Endothelial cell of umbilical vein (primary cell): ENCODE measurements around the gene HECW1. TPM values are rescaled to one million over a fixed set of nuclear protein-coding genes. Genes with fewer than 3 reads are reported as not detected.

Experiments used
- BruUV-seq: library from RNA; stranded (reverse); fragments of 400-500 nt; replicated peaks from 2 replicates; lab custom pipeline; 2021; lab: Mats Ljungman, UMichigan
- CTCF ChIA-PET: fragments of 300-600, 350-600 bp; sonication (Branson Sonifier 250); formaldehyde crosslinking; loops from one replicate; lab custom pipeline; 2021; ENCODE audit warnings: antibody characterized with exemption, inconsistent platforms; lab: Charles Lee
- POLR2A ChIA-PET: fragments of 300-600, 350-600 bp; sonication (Branson Sonifier 250); formaldehyde crosslinking; loops from one replicate; lab custom pipeline; 2021; ENCODE audit warnings: antibody characterized with exemption, inconsistent platforms; lab: Charles Lee
- DNase-seq: peaks from one replicate; pipeline ENCODE4 v3.0.0-alpha.2; 2011; ENCODE audit warnings: low read depth, low spot score
- FAIRE-seq: peaks from 2 replicates; lab custom pipeline; 2011; peaks lifted over from hg19 to GRCh38; lab: Jason Lieb, UNC
- H2AFZ ChIP-seq: 2 replicates; pipeline ENCODE4 v1.6.0; 2012; ENCODE audit warnings: low read depth, low read length, control low read depth, inconsistent platforms
- H3K27ac ChIP-seq: 2 replicates; pipeline ENCODE4 v1.5.1; 2011; ENCODE audit warnings: low read depth, mild to moderate bottlenecking, control low read depth, low read length, moderate library complexity; ENCODE audit not compliant: insufficient read depth
- H3K27me3 ChIP-seq, 2 experiments: 2 replicates each; pipeline versions ENCODE4 v1.6.0 to v1.6.1; 2011; ENCODE audit warnings: low read length in 2 of 2, mixed read lengths in 1 of 2; ENCODE audit not compliant: control insufficient read depth in 2 of 2, insufficient read depth in 2 of 2
- H3K36me3 ChIP-seq, 2 experiments: 2 replicates in 1 of 2; 3 replicates in 1 of 2; pipeline ENCODE4 v1.5.1; 2011; ENCODE audit warnings: low read length in 2 of 2, mild to moderate bottlenecking in 1 of 2, moderate library complexity in 1 of 2; ENCODE audit not compliant: control insufficient read depth in 2 of 2, insufficient read depth in 2 of 2; ENCODE audit errors: extremely low read depth in 1 of 2
- H3K4me1 ChIP-seq: 3 replicates; pipeline ENCODE4 v1.5.1; 2011; ENCODE audit warnings: mild to moderate bottlenecking, low read length; ENCODE audit not compliant: control insufficient read depth, insufficient read depth; ENCODE audit errors: extremely low read depth
- H3K4me2 ChIP-seq: 2 replicates; pipeline ENCODE4 v1.6.1; 2011; ENCODE audit warnings: low read length, control low read depth, mixed read lengths; ENCODE audit not compliant: insufficient read depth
- H3K4me3 ChIP-seq, 3 experiments: fragments of 200-600 bp in 1 of 3; sonication (generic), shearing (Covaris generic) in 1 of 3; replicated peaks in 1 of 3; 2 replicates each; pipeline ENCODE4 v1.5.1; 2011 to 2016; ENCODE audit warnings: control low read depth in 3 of 3, low read length in 3 of 3, mild to moderate bottlenecking in 2 of 3, inconsistent platforms in 1 of 3, low read depth in 1 of 3, moderate library complexity in 1 of 3; ENCODE audit not compliant: insufficient read depth in 1 of 3
- H3K79me2 ChIP-seq: 2 replicates; pipeline ENCODE4 v1.6.0; 2012; ENCODE audit warnings: low read length, inconsistent platforms; ENCODE audit not compliant: control insufficient read depth, insufficient read depth
- H3K9ac ChIP-seq: replicated peaks from 2 replicates; pipeline ENCODE3; 2011; ENCODE audit warnings: low read length, control low read depth; ENCODE audit not compliant: insufficient read depth; ENCODE audit errors: extremely low read depth
- H3K9me1 ChIP-seq: replicated peaks from 3 replicates; pipeline ENCODE4 v1.6.0; 2011; ENCODE audit warnings: mild to moderate bottlenecking, low read length; ENCODE audit not compliant: control insufficient read depth, insufficient read depth; ENCODE audit errors: extremely low read depth
- H3K9me3 ChIP-seq: replicated peaks from 2 replicates; pipeline ENCODE4 v1.5.1; 2012; ENCODE audit warnings: low read length, inconsistent platforms; ENCODE audit not compliant: control insufficient read depth, insufficient read depth
- H4K20me1 ChIP-seq: replicated peaks from 2 replicates; pipeline ENCODE3; 2011; ENCODE audit warnings: mild to moderate bottlenecking, low read length; ENCODE audit not compliant: control insufficient read depth, insufficient read depth; ENCODE audit errors: extremely low read depth
- EZH2 ChIP-seq: IDR thresholded peaks from 2 replicates; pipeline ENCODE4 v1.6.1; 2012; ENCODE audit warnings: borderline replicate concordance, low read depth, mild to moderate bottlenecking, moderate library complexity, low read length, inconsistent platforms; ENCODE audit not compliant: severe bottlenecking
- FOS ChIP-seq: IDR thresholded peaks from 2 replicates; pipeline ENCODE4 v1.6.1; 2011; ENCODE audit warnings: mild to moderate bottlenecking, low read length, moderate library complexity, borderline replicate concordance; ENCODE audit not compliant: insufficient read depth
- GATA2 ChIP-seq: IDR thresholded peaks from 2 replicates; pipeline ENCODE4 v1.7.0; 2011; ENCODE audit warnings: low read depth, mild to moderate bottlenecking, moderate library complexity, mixed read lengths, low read length; ENCODE audit not compliant: insufficient read length, insufficient read depth
- JUN ChIP-seq: IDR thresholded peaks from 2 replicates; pipeline ENCODE4 v1.6.1; 2011; ENCODE audit warnings: borderline replicate concordance, low read depth; ENCODE audit not compliant: insufficient read length, insufficient read depth
- MAX ChIP-seq: IDR thresholded peaks from 2 replicates; pipeline ENCODE4 v1.6.1; 2011; ENCODE audit not compliant: insufficient read depth, insufficient read length
- MYC ChIP-seq: IDR thresholded peaks from one replicate; pipeline ENCODE4 v1.6.1; 2011; ENCODE audit warnings: mild to moderate bottlenecking, low read depth, low read length
- POLR2A ChIP-seq: IDR thresholded peaks from 2 replicates; pipeline ENCODE4 v1.6.1; 2012; ENCODE audit warnings: low read depth, mild to moderate bottlenecking, control low read depth, low read length
- POLR2AphosphoS5 ChIP-seq: IDR thresholded peaks from 2 replicates; pipeline ENCODE4 v1.6.1; 2012; ENCODE audit warnings: low read depth, mild to moderate bottlenecking, control low read depth, low read length, moderate library complexity; ENCODE audit not compliant: insufficient read depth
- dilution Hi-C: fragments of 300-500 bp; cut with MboI; formaldehyde crosslinking; loops from one replicate; pipeline ENCODE4 v1.15.0; 2019; ENCODE audit warnings: low sequenced_read_pairs; ENCODE audit not compliant: extremely low pct_ligation_motif_present
- intact Hi-C: fragments of 100-400 bp; cut with micrococcal nuclease; formaldehyde crosslinking; loops from one replicate; pipeline ENCODE4 v1.10.0; 2022
- polyA plus RNA-seq, 4 experiments: library from polyadenylated mRNA; depleted of rRNA in 3 of 4; stranded (reverse) in 3 of 4; unstranded in 1 of 4; fragments of >200 nt; gene quantifications; 2 replicates each; pipeline versions ENCODE4 v1.2.1 to v1.2.3, GENCODE V29; 2011 to 2012; ENCODE audit warnings: missing spikeins in 1 of 4
- total RNA-seq: library from RNA; stranded (reverse); gene quantifications from 2 replicates; pipeline ENCODE4 v1.2.3, GENCODE V29; 2021
- TF ChIP-seq, protein P1 (sequence below), 2 donors: IDR thresholded peaks; 1 replicate in 1 of 2; 2 replicates in 1 of 2; pipeline ENCODE4 v1.5.1; 2011; ENCODE audit warnings: low read length in 2 of 2, mild to moderate bottlenecking in 2 of 2, moderate library complexity in 2 of 2, control low read depth in 1 of 2, inconsistent platforms in 1 of 2, low read depth in 1 of 2; ENCODE audit not compliant: insufficient read depth in 1 of 2; ENCODE audit errors: extremely low read depth in 1 of 2

Gene HECW1
- total and polyA plus RNA-seq, 2 donors (not counting 3 experiments of a cell fraction or from before 2014, with no cell fraction given): not detected

GRCh38 chr7:43562383-43562782, 449.9 kb downstream of the HECW1 start:
- Histone ChIP-seq H3K4me2 (no peak overlapping the region), H3K36me3 (no peaks in the 10 kb centered on the region), H3K27ac (no peak overlapping the region), H3K9me3 (no peaks in the 10 kb centered on the region), H3K79me2 (no peaks in the 10 kb centered on the region), H3K9ac (no peak overlapping the region), H3K27me3 (peaks cover 16 to 28% of the 10 kb centered on the region in 2 experiments), H3K9me1 (no peaks in the 10 kb centered on the region), H2AFZ (no peak overlapping the region), H3K4me1 (peaks cover 2% of the 10 kb centered on the region), H3K4me3 (no peak overlapping the region), H4K20me1 (no peaks in the 10 kb centered on the region)
- intact Hi-C loops (no loop called here), dilution Hi-C loops (no loop called here)
- BruUV-seq: no TSS peak
- CTCF ChIA-PET: interaction anchor here (0.7 to 2.0 kb wide), 3 partner anchors 20 to 138 kb away, joined by 3 to 5 read pairs (median 5); partner anchors contain the start of gene STK17A
- no peak for FAIRE-seq
- no peak for TF ChIP-seq FOS
- TF ChIP-seq POLR2A: no peak
- TF ChIP-seq, protein P1, sequence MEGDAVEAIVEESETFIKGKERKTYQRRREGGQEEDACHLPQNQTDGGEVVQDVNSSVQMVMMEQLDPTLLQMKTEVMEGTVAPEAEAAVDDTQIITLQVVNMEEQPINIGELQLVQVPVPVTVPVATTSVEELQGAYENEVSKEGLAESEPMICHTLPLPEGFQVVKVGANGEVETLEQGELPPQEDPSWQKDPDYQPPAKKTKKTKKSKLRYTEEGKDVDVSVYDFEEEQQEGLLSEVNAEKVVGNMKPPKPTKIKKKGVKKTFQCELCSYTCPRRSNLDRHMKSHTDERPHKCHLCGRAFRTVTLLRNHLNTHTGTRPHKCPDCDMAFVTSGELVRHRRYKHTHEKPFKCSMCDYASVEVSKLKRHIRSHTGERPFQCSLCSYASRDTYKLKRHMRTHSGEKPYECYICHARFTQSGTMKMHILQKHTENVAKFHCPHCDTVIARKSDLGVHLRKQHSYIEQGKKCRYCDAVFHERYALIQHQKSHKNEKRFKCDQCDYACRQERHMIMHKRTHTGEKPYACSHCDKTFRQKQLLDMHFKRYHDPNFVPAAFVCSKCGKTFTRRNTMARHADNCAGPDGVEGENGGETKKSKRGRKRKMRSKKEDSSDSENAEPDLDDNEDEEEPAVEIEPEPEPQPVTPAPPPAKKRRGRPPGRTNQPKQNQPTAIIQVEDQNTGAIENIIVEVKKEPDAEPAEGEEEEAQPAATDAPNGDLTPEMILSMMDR (IDR thresholded peaks at IDR 0.05; ENCODE audit: extremely low read depth in 1 of 2, insufficient read depth in 1 of 2, low read depth in 1 of 2, low read length in 2 of 2): no peak
- TF ChIP-seq MYC: no peak
- no peak for TF ChIP-seq GATA2
- no peak for TF ChIP-seq JUN
- TF ChIP-seq POLR2AphosphoS5: no peak
- no peak for TF ChIP-seq MAX
- no peak for TF ChIP-seq EZH2
- DNase-seq: no peak
- POLR2A ChIA-PET: no interaction called here
